HG03060 (cell line): ENCODE measurements around the gene NAALADL2.
"Not testable (repeated sequence)": the region's sequence is repeated elsewhere in the genome, so short reads cannot be mapped to it uniquely, and the experiment has no call there.

ENCODE experiments used
- ATAC-seq: cut with Tn5 transposase; IDR thresholded peaks from one replicate; pipeline ENCODE4 v1.9.1; 2021; ENCODE audit warnings: low read depth, moderate number of reproducible peaks; ENCODE audit not compliant: unreplicated experiment

Gene NAALADL2

GRCh38 chr3:175340338-175341015 lies 481.3 kb downstream of the NAALADL2 start:
- no peak for ATAC-seq

DNA sequence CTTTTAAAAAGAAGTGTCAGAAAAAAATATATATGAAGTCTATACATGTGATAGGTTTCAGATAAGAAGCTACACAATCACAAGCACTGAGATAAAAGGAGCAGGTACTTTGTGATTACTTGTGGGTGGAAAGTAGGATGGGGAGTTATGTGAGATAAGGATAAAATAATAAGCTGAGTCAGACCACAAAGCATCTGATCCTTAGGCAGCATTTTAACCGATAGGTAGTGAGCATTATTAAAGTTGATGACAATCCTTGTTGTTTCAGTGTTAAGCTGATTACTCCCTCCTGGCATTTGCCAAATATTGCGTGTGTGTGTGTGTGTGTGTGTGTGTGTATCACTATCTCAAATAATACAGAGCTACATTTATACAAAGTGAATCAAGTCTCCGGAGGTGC lies 483.1 kb downstream of the NAALADL2 start:
- ATAC-seq: no peak

GRCh38 chr3:175343946-175344345 lies 484.8 kb downstream of the NAALADL2 start:
- ATAC-seq: no peak

DNA sequence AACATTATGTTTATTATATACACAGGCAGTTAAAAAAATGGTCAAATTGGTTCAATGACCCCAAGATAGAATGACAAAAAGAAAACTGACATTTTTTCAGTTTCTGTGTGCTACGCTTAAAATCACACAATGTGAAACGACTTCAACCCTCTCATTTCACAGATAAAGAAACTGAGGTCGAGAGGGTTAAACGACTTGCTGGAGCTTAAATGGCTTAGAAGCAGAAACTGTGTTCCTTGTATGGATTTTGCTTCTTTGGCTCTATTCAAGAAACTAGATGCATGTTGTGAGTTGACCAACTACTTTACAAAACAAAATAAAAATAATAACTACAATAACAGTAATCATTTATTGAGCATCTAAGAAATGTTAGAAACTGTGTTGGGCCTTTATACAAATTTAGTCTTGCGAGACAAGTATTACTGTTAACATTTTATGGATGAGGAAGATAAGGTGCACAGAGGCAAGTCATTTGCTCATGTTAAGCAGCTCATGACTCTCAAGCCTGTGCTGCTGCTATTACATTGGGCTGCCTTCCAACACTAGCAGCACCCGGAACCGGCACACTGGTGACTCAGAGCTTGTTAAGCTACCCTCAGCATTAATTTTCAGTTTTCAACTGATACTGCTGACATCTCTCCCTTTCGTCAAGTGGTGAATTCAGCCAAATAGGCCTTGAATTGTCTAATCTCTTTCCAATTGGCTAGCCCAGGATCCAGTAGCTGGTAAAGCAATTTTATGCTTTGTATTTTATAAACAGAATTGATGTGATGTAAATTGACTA lies 487.6 kb downstream of the NAALADL2 start:
- no peak for ATAC-seq

DNA sequence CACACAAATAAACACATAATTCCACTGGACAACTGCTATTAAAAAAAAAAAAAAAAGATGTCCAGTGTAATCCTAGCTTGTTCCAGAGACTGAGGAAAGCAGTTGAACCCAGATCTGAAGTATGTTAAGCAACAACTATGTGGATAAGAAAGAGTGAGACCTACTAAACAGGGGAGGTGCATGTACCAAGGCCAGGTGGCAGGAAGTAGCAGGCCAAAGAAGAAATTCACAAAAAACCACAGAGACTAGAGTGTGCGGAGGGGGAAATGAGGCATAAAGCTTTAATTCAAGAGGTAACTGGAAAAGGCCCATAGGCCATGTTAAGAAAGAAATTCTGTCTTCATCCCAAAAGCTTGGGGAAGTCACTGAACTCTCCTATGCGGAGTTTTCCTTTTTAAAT lies 490.0 kb downstream of the NAALADL2 start:
- ATAC-seq: peak; percentile 48

DNA sequence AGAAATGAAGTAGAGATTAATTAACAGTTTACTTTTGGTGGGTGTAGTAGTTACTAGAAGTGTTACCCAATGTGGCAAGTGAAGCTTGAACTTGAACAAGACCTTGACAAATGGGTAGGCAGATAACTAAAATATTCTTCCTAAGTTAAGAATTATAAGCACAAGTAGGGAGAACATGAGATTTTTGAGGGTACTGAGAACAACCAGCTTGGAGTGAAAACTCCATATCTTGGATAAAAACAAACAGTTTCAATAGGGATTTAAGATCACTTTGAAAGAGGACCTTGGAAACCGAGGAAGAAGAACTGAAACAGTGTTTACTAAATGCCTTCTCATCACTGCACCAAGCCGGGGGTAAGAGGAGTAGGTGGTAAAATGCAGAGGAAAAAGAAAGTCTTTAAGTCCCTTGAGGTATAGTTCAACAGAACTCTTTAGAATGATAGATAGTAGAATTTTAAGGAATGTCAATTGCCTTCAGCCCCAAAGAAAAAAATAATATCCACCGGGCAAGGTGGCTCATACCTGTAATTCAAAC lies 496.7 kb downstream of the NAALADL2 start:
- no peak for ATAC-seq

- ATAC-seq: no peak
These were observed 497.8 kb downstream of the NAALADL2 start for GRCh38 chr3:175356899-175357324.

- no peak for ATAC-seq
These were observed 498.6 kb downstream of the NAALADL2 start for GRCh38 chr3:175357758-175358157.

DNA sequence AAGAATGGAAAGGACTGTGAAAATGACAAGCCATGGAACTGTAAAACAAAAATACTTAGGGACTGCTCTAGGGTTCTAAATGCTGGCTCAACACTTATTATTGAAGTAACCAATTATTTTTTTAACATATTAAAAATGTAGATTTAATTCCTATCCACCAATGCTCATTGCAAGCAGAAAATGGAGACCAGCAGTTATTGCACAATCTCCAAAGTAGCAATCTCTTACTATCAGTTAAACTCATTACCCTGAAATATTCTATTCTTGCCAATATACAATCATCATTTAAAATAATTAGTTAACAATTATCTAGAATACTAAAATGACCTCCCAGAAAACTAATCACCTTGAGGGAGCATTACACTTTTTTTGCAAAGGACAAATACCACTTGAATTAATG lies 499.8 kb downstream of the NAALADL2 start:
- no peak for ATAC-seq

- ATAC-seq: not testable (repeated sequence)
These were observed 511.3 kb downstream of the NAALADL2 start for GRCh38 chr3:175370426-175370825.

DNA sequence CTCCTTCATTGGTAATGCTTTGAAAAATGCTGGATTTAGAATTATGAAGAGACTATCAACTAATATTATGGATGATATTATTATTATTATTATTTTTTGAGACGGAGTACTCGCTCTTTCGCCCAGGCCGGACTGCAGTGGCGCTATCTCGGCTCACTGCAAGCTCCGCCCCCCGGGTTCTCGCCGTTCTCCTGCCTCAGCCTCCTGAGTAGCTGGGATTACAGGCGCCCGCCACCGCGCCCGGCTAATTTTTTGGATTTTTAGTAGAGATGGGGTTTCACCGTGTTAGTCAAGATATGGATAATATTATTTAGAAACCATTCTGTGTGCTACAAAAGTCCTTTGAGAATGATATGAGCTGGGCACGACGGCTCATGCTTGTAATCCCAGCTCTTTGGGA lies 512.1 kb downstream of the NAALADL2 start:
- not testable (repeated sequence) for ATAC-seq

- no peak for ATAC-seq
These were observed 515.6 kb downstream of the NAALADL2 start for GRCh38 chr3:175374705-175375104.

DNA sequence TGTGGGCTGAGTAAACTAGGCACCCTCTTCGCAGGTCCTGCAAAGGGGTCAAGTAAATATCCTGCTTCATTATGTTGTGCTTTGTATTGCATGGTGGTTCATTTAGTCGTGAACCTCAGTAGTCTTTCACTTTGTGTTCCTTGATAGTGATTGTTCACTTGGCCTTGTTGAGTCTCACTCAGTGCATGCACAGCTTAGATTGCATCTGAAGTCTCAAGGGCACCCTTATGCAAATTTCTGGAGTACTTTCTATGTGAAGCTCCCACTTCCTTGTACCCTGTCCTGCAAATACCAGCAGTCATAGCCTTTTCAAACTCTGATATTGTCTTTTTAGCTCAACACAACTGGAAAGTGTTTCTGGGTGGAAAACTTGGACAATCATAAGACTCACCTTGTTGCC lies 519.2 kb downstream of the NAALADL2 start:
- ATAC-seq: peak; percentile 70

- no peak for ATAC-seq
These were observed 522.6 kb downstream of the NAALADL2 start for GRCh38 chr3:175381685-175382084.

GRCh38 chr3:175383371-175383770 lies 524.2 kb downstream of the NAALADL2 start:
- no peak for ATAC-seq

- no peak for ATAC-seq
These were observed 524.7 kb downstream of the NAALADL2 start for GRCh38 chr3:175383813-175384212.

GRCh38 chr3:175384569-175384968 lies 525.4 kb downstream of the NAALADL2 start:
- ATAC-seq: no peak

GRCh38 chr3:175386630-175387029 lies 527.5 kb downstream of the NAALADL2 start:
- no peak for ATAC-seq

- ATAC-seq: no peak
These were observed 530.4 kb downstream of the NAALADL2 start for GRCh38 chr3:175389560-175389959.

- ATAC-seq: no peak
These were observed 532.5 kb downstream of the NAALADL2 start for GRCh38 chr3:175391601-175392000.

- ATAC-seq: no peak
These were observed 533.5 kb downstream of the NAALADL2 start for GRCh38 chr3:175392653-175393052.

- ATAC-seq: no peak
These were observed 538.2 kb downstream of the NAALADL2 start for GRCh38 chr3:175397372-175397771.
